GM12878 (cell line): ENCODE results near the gene KCNE2. TPM values are rescaled to one million over a fixed set of nuclear protein-coding genes. Genes with fewer than 3 reads are reported as not detected.
A peak's percentile ranks its signal among the peaks of the same experiment; 100 is the strongest.
"Not testable (repeated sequence)": the region's sequence is repeated elsewhere in the genome, so short reads cannot be mapped to it uniquely, and the experiment has no call there.

Experiments
- ATAC-seq: fragments of 200-7000 bp; cut with Tn5 transposase; 3 replicates; pipeline ENCODE4 v1.9.1; 2020; ENCODE audit warnings: mild to moderate bottlenecking, moderate library complexity
- BruUV-seq: library from RNA; stranded (reverse); fragments of 400-500 nt; replicated peaks from 2 replicates; lab custom pipeline; 2021; lab: Mats Ljungman, UMichigan
- CTCF ChIA-PET: fragments of 300-600 bp; sonication (Branson Sonifier 250); formaldehyde crosslinking; extraction: SDS; loops from one replicate; lab custom pipeline; 2021; ENCODE audit warnings: inconsistent platforms; lab: Yijun Ruan, JAX
- POLR2A ChIA-PET: fragments of 350-600 bp; formaldehyde crosslinking; extraction: SDS; loops from one replicate; lab custom pipeline; 2021; ENCODE audit warnings: inconsistent platforms; lab: Charles Lee
- RAD21 ChIA-PET: fragments of 300-600 bp; sonication (Branson Sonifier 250); formaldehyde crosslinking; loops from one replicate; lab custom pipeline; 2023; ENCODE audit warnings: antibody characterized with exemption; ENCODE audit not compliant: unreplicated experiment; lab: Charles Lee
- SMC1A ChIA-PET: fragments of 300-600 bp; sonication (Branson Sonifier 250); formaldehyde crosslinking; loops from one replicate; lab custom pipeline; 2023; ENCODE audit not compliant: unreplicated experiment, uncharacterized antibody; lab: Charles Lee
- DNase-seq: peaks from one replicate; pipeline ENCODE4 v3.0.0-alpha.2; 2011; ENCODE audit warnings: low read depth, low spot score
- FAIRE-seq: peaks from 3 replicates; lab custom pipeline; 2011; peaks lifted over from hg19 to GRCh38; lab: Jason Lieb, UNC
- H2AFZ ChIP-seq: 2 replicates; pipeline ENCODE4 v1.6.0; 2011; ENCODE audit warnings: low read depth, low read length, control low read depth; ENCODE audit not compliant: control insufficient read depth
- H3K27ac ChIP-seq: 2 replicates; pipeline ENCODE4 v1.5.1; 2011; ENCODE audit warnings: control low read depth; ENCODE audit not compliant: control insufficient read depth, insufficient read depth
- H3K27me3 ChIP-seq, 2 experiments: replicated peaks in 1 of 2; 2 replicates each; pipeline versions ENCODE4 v1.6.0 to v1.6.1; 2011; ENCODE audit warnings: low read length in 1 of 2; ENCODE audit not compliant: control insufficient read depth in 2 of 2, insufficient read depth in 2 of 2
- H3K36me3 ChIP-seq, 2 experiments: 2 replicates each; pipeline ENCODE4 v1.5.1; 2011; ENCODE audit warnings: low read length in 1 of 2; ENCODE audit not compliant: control insufficient read depth in 2 of 2, insufficient read depth in 2 of 2
- H3K4me1 ChIP-seq: 2 replicates; pipeline ENCODE4 v1.6.1; 2011; ENCODE audit warnings: mild to moderate bottlenecking, low read length, moderate library complexity, mixed read lengths; ENCODE audit not compliant: control insufficient read depth, insufficient read depth
- H3K4me2 ChIP-seq: 2 replicates; pipeline ENCODE4 v1.6.0; 2011; ENCODE audit warnings: control low read depth; ENCODE audit not compliant: control insufficient read depth, insufficient read depth
- H3K4me3 ChIP-seq: fragments of 200-600 bp; sonication (generic); 2 replicates; pipeline ENCODE4 v1.5.1; 2016
- H3K79me2 ChIP-seq: 2 replicates; pipeline ENCODE4 v1.6.0; 2011; ENCODE audit warnings: low read length; ENCODE audit not compliant: control insufficient read depth, insufficient read depth
- H3K9ac ChIP-seq: 2 replicates; pipeline ENCODE4 v1.8.0; 2011; ENCODE audit warnings: low read length, control low read depth, mixed read lengths; ENCODE audit not compliant: control insufficient read depth, insufficient read depth
- H3K9me3 ChIP-seq: replicated peaks from 3 replicates; pipeline ENCODE4 v1.5.1; 2011; ENCODE audit warnings: mild to moderate bottlenecking, low read length; ENCODE audit not compliant: control insufficient read depth, insufficient read depth
- H4K20me1 ChIP-seq: 2 replicates; pipeline ENCODE4 v1.6.0; 2011; ENCODE audit not compliant: control insufficient read depth, insufficient read depth
- MEF2B ChIP-seq: fragments of 450-650 bp; IDR thresholded peaks from 2 replicates; pipeline ENCODE4 v1.6.1; 2018; ENCODE audit warnings: mild to moderate bottlenecking, moderate library complexity; ENCODE audit not compliant: partially characterized antibody, poor library complexity, severe bottlenecking
- MYC ChIP-seq: IDR thresholded peaks from 2 replicates; pipeline ENCODE4 v1.6.1; 2011; ENCODE audit warnings: mild to moderate bottlenecking, low read length, moderate library complexity, inconsistent platforms; ENCODE audit not compliant: insufficient read depth, insufficient replicate concordance, insufficient read length, severe bottlenecking
- WGBS: methylation state at CpG from one replicate; pipeline ENCODE4 v1.1.6; 2016; ENCODE audit warnings: low lambda C conversion rate; ENCODE audit not compliant: insufficient replicate concordance, insufficient coverage; ENCODE audit errors: missing lambda C conversion rate; 5-methylcytosine and 5-hydroxymethylcytosine counted together
- in situ Hi-C: fragments of 300-500 bp; cut with MboI; formaldehyde crosslinking; loops from 9 replicates; pipeline ENCODE4 v1.14.3; 2018; ENCODE audit warnings: mixed read lengths
- intact Hi-C: fragments of 100-400 bp; cut with micrococcal nuclease; formaldehyde crosslinking; loops from one replicate; pipeline ENCODE4 v1.14.2; 2022; ENCODE audit not compliant: unreplicated experiment
- polyA plus RNA-seq, 11 experiments: library from polyadenylated mRNA; depleted of rRNA in 4 of 11; unstranded in 6 of 11; stranded (reverse) in 5 of 11; fragments of >200 nt; fragmentation: Nextera tagmentation in 4 of 11; fragmentation: Illumina TruSeq in 1 of 11; extraction: Ambion mirVana in 4 of 11; extraction: Trizol in 1 of 11; gene quantifications; 1 replicate in 1 of 11; 2 replicates in 10 of 11; pipeline versions ENCODE4 v1.2.1 to v1.2.3, GENCODE V29; 2011 to 2016; ENCODE audit warnings: inconsistent platforms in 2 of 11, missing spikeins in 2 of 11, low read depth in 1 of 11
- total RNA-seq, 4 experiments: library from RNA; depleted of rRNA in 3 of 4; stranded (reverse); fragments of >200 nt in 3 of 4; fragmentation: Illumina TruSeq in 1 of 4; extraction: Trizol in 1 of 4; gene quantifications; 2 replicates each; pipeline versions ENCODE4 v1.2.1 to v1.2.3, GENCODE V29; 2013 to 2021

Gene KCNE2
- total and polyA plus RNA-seq, 10 of the 15 experiments (the other 5 are each of a cell fraction or from before 2014, with no cell fraction given): not detected

DNA sequence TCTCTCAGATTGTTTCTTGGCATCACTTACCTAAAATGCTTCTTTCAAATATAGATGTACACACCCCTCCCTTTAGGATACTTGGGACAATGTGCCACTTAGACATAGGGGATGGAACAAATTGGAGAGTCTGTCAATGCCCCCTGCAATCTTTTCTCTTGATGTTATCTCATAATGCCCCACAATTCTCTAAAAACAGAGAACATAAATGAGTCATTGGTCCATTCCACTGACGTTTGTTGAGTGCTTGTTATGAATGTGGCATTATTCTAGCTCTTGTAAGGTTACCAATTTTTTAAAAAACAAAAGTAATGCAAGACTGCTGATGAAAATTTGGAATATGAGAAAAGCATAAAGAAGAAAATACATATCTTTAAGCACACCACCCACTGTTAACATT lies 5.9 kb downstream of the KCNE2 start:
- Histone ChIP-seq H3K9ac (no peak overlapping the region), H4K20me1 (no peaks in the 10 kb centered on the region), H3K4me3 (no peak overlapping the region), H2AFZ (no peak overlapping the region), H3K36me3 (no peaks in the 10 kb centered on the region), H3K9me3 (no peaks in the 10 kb centered on the region), H3K4me2 (no peak overlapping the region), H3K79me2 (no peaks in the 10 kb centered on the region), H3K27ac (no peak overlapping the region), H3K4me1 (no peaks in the 10 kb centered on the region), H3K27me3 (no peaks in the 10 kb centered on the region)
- in situ Hi-C loops: no loop called here
- no peak for TF ChIP-seq MEF2B
- SMC1A ChIA-PET: no interaction called here
- CTCF ChIA-PET: no interaction called here
- RAD21 ChIA-PET: interaction anchor here (1.9 kb wide), 1 partner anchor 447 kb away, joined by 4 read pairs; no protein-coding TSS in a partner anchor
- ATAC-seq (no peak), DNase-seq (no peak), FAIRE-seq (no peak)
- 5% methylated on average over 1 of the region's 1 CpG for WGBS
- intact Hi-C loops: no loop called here
- POLR2A ChIA-PET: no interaction called here
- BruUV-seq: no TSS peak

DNA sequence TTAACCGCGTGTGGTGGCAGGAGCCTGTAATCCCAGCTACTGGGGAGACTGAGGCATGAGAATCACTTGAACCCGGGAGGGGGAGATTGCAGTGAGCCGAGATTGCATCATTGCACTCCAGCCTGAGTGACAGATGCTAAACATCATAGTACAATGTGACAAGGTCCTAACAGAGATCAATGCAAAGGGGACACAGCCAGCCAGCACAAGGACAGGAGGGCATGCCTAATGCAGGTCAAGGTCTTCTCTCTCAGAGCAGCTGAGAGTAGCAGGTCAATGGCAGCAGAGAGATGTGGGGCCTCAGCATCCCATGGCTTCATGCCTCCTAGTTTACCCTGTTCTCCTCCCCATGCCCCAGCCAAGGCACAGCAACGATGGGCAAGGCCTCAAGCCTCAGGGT lies 8.5 kb downstream of the KCNE2 start:
- no peak for TF ChIP-seq MYC
- intact Hi-C loops (no loop called here), in situ Hi-C loops (no loop called here)
- 85% methylated on average over 5 of the region's 5 CpGs for WGBS
- Histone ChIP-seq H3K4me3 (no peak overlapping the region), H3K79me2 (no peaks in the 10 kb centered on the region), H4K20me1 (no peaks in the 10 kb centered on the region), H3K27ac (no peak overlapping the region), H3K36me3 (no peaks in the 10 kb centered on the region), H2AFZ (no peak overlapping the region), H3K9ac (no peak overlapping the region), H3K4me2 (no peak overlapping the region), H3K27me3 (no peaks in the 10 kb centered on the region), H3K4me1 (no peaks in the 10 kb centered on the region), H3K9me3 (no peaks in the 10 kb centered on the region)
- ChIA-PET RAD21 (no interaction called here), SMC1A (no interaction called here), CTCF (no interaction called here), POLR2A (no interaction called here)
- no peak for ATAC-seq
- DNase-seq: no peak
- BruUV-seq: no TSS peak
- no peak for FAIRE-seq

DNA sequence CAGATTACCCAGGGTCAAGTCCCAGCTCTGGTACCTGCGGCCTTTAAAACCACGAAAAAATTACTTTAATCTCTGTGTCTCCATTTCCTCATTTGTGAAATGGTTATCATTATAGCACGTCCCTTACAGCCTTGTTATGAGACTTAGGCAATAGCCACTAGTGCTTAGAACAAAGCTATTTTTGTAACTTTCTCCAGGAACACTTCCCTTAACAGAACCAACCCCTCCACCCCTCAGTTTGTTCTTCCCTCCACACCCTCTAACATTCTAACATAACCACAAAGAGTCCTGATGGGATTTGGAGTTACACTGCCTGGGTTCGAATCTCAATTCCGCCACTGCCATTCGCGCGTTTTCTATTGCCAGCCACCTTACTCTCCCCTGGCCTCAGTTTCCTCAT lies 10.7 kb downstream of the KCNE2 start:
- H3K79me2 ChIP-seq, DNase-seq, RAD21 ChIA-PET, POLR2A ChIA-PET, BruUV-seq, H3K4me2 ChIP-seq, ATAC-seq, SMC1A ChIA-PET, intact Hi-C loops, in situ Hi-C loops, H3K9ac ChIP-seq, H3K27ac ChIP-seq, CTCF ChIA-PET, H3K27me3 ChIP-seq, H2AFZ ChIP-seq, H4K20me1 ChIP-seq, FAIRE-seq, H3K9me3 ChIP-seq, H3K4me3 ChIP-seq, H3K36me3 ChIP-seq, H3K4me1 ChIP-seq: not testable (repeated sequence)
- no CpG with 5 or more reads among the region's 8 CpGs for WGBS

DNA sequence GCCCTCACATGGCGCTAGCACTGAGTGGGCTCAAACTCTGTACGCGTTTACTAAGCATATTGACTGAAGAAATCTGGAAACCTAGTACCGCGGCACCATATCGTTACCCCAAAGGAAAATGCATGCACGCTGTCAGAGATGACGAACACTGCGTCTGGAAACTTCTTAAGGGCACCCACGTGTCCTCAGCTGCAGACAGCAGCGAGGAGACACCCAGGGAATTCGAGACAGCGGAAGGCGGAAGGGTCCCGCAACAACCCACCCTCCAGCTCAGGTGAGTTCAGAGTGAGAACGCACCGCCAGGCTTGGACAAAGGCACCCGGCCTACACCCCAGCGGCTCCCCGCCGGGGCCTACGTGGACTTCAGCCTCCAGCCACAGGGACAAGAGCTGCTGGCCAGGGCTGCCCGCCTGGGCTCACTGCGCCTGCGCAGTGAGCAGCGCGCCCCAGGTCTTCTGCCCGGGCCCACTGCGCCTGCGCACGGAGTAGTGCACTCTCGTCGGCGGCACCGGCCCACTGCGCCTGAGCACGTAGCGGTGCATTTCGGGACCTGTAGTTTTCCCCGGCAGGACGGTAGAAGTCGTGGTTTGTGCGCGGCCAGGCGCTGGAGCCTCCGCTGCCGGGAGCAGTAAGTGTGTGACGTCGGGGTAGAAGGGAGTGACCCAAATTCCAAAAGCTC lies 11.3 kb downstream of the KCNE2 start, which contains the start of gene SMIM11:
TSS of gene SMIM11 (plus strand) at position 568 of the 679 bp plus-strand sequence. CDS start 3,998 bp downstream, outside the sequence.
- H2AFZ ChIP-seq, H3K9ac ChIP-seq, H3K36me3 ChIP-seq, H3K9me3 ChIP-seq, H3K4me2 ChIP-seq, RAD21 ChIA-PET, H4K20me1 ChIP-seq, intact Hi-C loops, H3K4me1 ChIP-seq, DNase-seq, POLR2A ChIA-PET, H3K79me2 ChIP-seq, CTCF ChIA-PET, SMC1A ChIA-PET, H3K27me3 ChIP-seq, H3K27ac ChIP-seq, in situ Hi-C loops, H3K4me3 ChIP-seq: not testable (repeated sequence)
- TSS peak; percentile 62 for BruUV-seq
- ATAC-seq (peak; percentile 99), FAIRE-seq (peak; percentile 86)
- WGBS: no CpG with 5 or more reads among the region's 49 CpGs
